Left lung (tissue), 10 donors: ENCODE data around the gene CPT1B. TPM values are rescaled to one million over a fixed set of nuclear protein-coding genes. Genes with fewer than 3 reads are reported as not detected.

Experiments used
- ATAC-seq: fragments of 200-7000 bp; cut with Tn5 transposase; one replicate; pipeline ENCODE4 v1.9.1; 2020; ENCODE audit warnings: moderate library complexity
- DNase-seq, 4 donors: peaks; one replicate each; pipeline ENCODE4 v3.0.0-alpha.2; 2013 to 2020
- H3K27ac ChIP-seq, 2 donors: fragments of 200-600 bp; sonication (generic) in 1 of 2; one replicate each; pipeline versions ENCODE4 v1.5.0 to v1.8.0; 2020 to 2021
- H3K27me3 ChIP-seq, 2 donors: fragments of 200-600 bp; sonication (generic) in 1 of 2; one replicate each; pipeline versions ENCODE4 v1.5.0 to v1.8.0; 2020 to 2021
- H3K36me3 ChIP-seq, 2 donors: fragments of 200-600 bp; sonication (generic) in 1 of 2; one replicate each; pipeline versions ENCODE4 v1.5.0 to v1.8.0; 2020 to 2021
- H3K4me1 ChIP-seq, 2 donors: fragments of 200-600 bp; one replicate each; pipeline ENCODE4 v1.8.0; 2021
- H3K4me3 ChIP-seq, 2 donors: fragments of 200-600 bp; sonication (generic) in 1 of 2; one replicate each; pipeline versions ENCODE4 v1.5.0 to v1.8.0; 2020 to 2021; ENCODE audit warnings: mild to moderate bottlenecking in 1 of 2
- H3K9me3 ChIP-seq, 2 donors: fragments of 200-600 bp; sonication (generic) in 1 of 2; one replicate each; pipeline versions ENCODE4 v1.5.0 to v1.8.0; 2020 to 2021
- CTCF ChIP-seq, 2 donors: fragments of 200-600 bp; sonication (generic) in 1 of 2; IDR thresholded peaks; one replicate each; pipeline versions ENCODE4 v1.5.0 to v1.8.0; 2021; ENCODE audit warnings: antibody characterized with exemption in 2 of 2
- intact Hi-C, 2 donors: fragments of 100-400 bp; cut with DNase I; formaldehyde crosslinking; loops; one replicate each; pipeline versions ENCODE4 v1.11.2 to v1.14.2; 2022
- polyA plus RNA-seq, 6 donors: library from polyadenylated mRNA; unstranded; fragments of 120-200 nt; gene quantifications; one replicate each; pipeline ENCODE4 v1.2.1, GENCODE V29; 2013; ENCODE audit not compliant: insufficient read length in 6 of 6
- total RNA-seq, 2 donors: library from RNA; stranded (reverse); fragmentation: NEBNext Ultra II Directional; extraction: Animal tissue kit (Norgen Biotek cat#: 25700); gene quantifications; one replicate each; pipeline ENCODE4 v1.2.1, GENCODE V29; 2021
- donor health status: DM: no; HTN: yes; CAD: no.
- donor health status: DM: no; HTN: no; CAD: no.

The CPT1B gene
- total and polyA plus RNA-seq, 8 donors, result 9.8 to 20.0 (median 13.4) TPM

DNA sequence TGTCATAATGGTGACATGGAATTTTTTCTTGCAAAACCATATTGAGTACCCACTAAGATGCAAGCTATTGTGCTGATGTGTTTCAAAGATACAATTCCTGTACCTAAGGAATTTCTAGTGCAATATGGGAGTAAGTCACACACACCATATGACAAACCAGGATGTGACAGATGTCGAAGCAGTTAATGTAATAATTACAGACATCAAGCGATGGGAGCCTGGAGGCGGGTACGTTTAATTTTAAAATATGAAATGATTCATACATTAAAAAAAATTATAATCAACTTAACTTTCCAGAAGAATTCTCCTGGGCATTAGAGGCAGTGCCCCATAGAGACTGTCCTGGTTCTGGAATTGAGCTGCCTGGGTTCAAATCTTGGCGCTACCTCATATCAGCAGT, 21.5 kb downstream of the CPT1B start:
- no peaks in the 10 kb centered on the region for H3K9me3 ChIP-seq
- no peak for DNase-seq
- no peaks in the 10 kb centered on the region for H3K4me1 ChIP-seq
- ATAC-seq, result no peak
- no peak overlapping the region for H3K4me3 ChIP-seq
- no peak overlapping the region for H3K27ac ChIP-seq
- intact Hi-C loops, result no loop called here
- no peak for TF ChIP-seq CTCF (IDR thresholded peaks at IDR 0.05)
- H3K27me3 ChIP-seq, result no peaks in the 10 kb centered on the region
- no peaks in the 10 kb centered on the region for H3K36me3 ChIP-seq

DNA sequence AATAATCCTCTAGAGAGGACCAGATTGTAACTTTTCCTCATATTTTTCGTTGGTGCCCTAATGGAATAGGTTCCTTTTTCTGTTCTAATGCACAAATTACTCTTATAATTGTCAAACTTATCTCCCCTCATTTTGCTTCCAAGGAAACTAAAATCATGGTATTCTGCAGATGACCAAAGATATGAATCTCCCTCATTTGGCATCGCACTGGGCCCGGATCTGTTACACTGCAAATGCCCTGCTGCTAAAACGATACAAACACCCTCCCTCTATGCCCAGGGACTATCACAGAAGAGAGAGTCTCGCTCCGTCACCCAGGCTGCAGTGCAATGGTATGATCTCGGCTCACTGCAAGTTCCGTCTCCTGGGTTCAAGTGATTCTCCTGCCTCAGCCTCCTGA, 24.9 kb downstream of the CPT1B start:
- DNase-seq (no peak), ATAC-seq (no peak)
- TF ChIP-seq CTCF (IDR thresholded peaks at IDR 0.05), result no peak
- intact Hi-C loops, result no loop called here
- H3K27me3 ChIP-seq, result peaks cover 13 to 20% of the 10 kb centered on the region in 2 donors
- no peaks in the 10 kb centered on the region for H3K9me3 ChIP-seq
- no peak overlapping the region for H3K27ac ChIP-seq
- no peak overlapping the region for H3K4me3 ChIP-seq
- peaks cover 6 to 11% of the 10 kb centered on the region in 2 donors for H3K4me1 ChIP-seq
- H3K36me3 ChIP-seq, result no peaks in the 10 kb centered on the region

DNA sequence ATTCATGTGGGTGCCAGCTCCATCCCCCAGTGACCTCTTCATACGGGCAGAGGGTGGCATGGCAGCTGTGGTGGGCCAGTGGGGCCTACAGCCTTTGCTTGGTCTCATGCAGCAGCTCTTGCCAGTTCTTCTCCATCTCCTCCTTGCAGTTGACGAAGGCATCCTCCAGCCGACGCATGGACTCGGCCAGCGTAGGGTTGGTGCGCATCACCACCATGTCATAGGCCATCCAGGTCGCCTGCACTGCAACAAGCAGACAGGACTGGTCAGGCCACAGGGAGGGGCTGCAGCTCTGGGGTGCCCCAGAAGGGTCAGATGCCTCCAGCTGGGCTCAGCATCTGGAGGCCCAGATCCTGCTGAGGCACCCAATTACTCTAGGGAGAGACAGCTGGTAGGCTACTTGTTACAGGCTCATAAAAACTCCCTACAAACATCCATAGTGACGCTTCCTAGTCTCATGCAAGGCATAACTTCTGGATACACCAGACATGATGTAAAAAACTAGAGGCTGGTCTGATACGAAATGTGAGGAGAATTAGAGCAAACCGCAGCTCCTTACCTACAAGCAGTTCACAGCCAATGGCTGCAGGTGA, 27.0 kb downstream of the CPT1B start:
- no peak for TF ChIP-seq CTCF (IDR thresholded peaks at IDR 0.05)
- Histone ChIP-seq H3K36me3 (no peaks in the 10 kb centered on the region), H3K4me3 (no peak overlapping the region), H3K9me3 (no peaks in the 10 kb centered on the region), H3K27ac (no peak overlapping the region), H3K27me3 (peaks cover 30 to 37% of the 10 kb centered on the region in 2 donors), H3K4me1 (peaks cover 7 to 21% of the 10 kb centered on the region in 2 donors)
- intact Hi-C loops, result no loop called here
- ATAC-seq (no peak), DNase-seq (no peak)

GRCh38 chr22:50550395-50550794, 27.8 kb downstream of the CPT1B start:
- H3K27me3 ChIP-seq, result peaks cover 33 to 42% of the 10 kb centered on the region in 2 donors
- no peak overlapping the region for H3K27ac ChIP-seq
- DNase-seq (no peak), ATAC-seq (no peak)
- H3K4me1 ChIP-seq, result peaks cover 7 to 30% of the 10 kb centered on the region in 2 donors
- no peak for TF ChIP-seq CTCF (IDR thresholded peaks at IDR 0.05)
- H3K36me3 ChIP-seq, result no peaks in the 10 kb centered on the region
- intact Hi-C loops, result no loop called here
- H3K4me3 ChIP-seq, result no peak overlapping the region
- no peaks in the 10 kb centered on the region for H3K9me3 ChIP-seq

DNA sequence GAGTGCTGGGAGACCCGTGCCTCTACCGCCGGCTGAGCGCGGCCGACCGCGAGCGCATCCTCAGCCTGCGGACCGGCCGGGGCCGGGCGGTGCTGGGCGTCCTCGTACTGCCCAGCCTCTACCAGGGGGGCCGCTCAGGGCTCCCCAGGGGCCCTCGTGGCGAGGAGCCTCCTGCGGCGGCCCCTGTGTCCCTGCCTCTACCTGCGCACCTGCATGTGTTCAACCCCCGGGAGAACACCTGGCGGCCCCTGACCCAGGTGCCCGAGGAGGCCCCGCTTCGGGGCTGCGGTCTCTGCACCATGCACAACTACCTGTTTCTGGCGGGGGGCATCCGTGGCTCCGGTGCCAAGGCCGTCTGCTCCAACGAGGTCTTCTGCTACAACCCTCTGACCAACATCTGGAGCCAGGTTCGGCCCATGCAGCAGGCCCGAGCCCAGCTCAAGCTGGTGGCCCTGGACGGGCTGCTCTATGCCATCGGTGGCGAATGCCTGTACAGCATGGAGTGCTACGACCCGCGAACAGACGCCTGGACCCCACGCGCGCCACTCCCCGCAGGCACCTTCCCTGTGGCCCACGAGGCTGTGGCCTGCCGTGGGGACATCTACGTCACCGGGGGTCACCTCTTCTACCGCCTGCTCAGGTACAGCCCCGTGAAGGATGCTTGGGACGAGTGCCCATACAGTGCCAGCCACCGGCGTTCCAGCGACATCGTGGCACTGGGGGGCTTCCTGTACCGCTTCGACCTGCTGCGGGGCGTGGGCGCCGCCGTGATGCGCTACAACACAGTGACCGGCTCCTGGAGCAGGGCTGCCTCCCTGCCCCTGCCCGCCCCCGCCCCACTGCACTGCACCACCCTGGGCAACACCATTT, 29.1 kb downstream of the CPT1B start:
- Histone ChIP-seq H3K27me3 (peaks cover 33 to 42% of the 10 kb centered on the region in 2 donors), H3K9me3 (no peaks in the 10 kb centered on the region), H3K4me1 (peaks cover 7 to 42% of the 10 kb centered on the region in 2 donors), H3K36me3 (no peaks in the 10 kb centered on the region), H3K27ac (peak overlapping the region in 1 of 2 donors; percentile 20), H3K4me3 (peak overlapping the region; percentile 19 to 33)
- intact Hi-C loops, result no loop called here
- no peak for TF ChIP-seq CTCF (IDR thresholded peaks at IDR 0.05)
- DNase-seq (no peak), ATAC-seq (no peak)
